Astrocyte of the hippocampus (primary cell): ENCODE measurements around the gene WDR91.
A peak's percentile ranks its signal among the peaks of the same experiment; 100 is the strongest.
"Not testable (repeated sequence)": the region's sequence is repeated elsewhere in the genome, so short reads cannot be mapped to it uniquely, and the experiment has no call there.

Source experiments
- DNase-seq: peaks from one replicate; pipeline ENCODE4 v3.0.0; 2011; ENCODE audit warnings: low read depth, low spot score

WDR91 gene

DNA sequence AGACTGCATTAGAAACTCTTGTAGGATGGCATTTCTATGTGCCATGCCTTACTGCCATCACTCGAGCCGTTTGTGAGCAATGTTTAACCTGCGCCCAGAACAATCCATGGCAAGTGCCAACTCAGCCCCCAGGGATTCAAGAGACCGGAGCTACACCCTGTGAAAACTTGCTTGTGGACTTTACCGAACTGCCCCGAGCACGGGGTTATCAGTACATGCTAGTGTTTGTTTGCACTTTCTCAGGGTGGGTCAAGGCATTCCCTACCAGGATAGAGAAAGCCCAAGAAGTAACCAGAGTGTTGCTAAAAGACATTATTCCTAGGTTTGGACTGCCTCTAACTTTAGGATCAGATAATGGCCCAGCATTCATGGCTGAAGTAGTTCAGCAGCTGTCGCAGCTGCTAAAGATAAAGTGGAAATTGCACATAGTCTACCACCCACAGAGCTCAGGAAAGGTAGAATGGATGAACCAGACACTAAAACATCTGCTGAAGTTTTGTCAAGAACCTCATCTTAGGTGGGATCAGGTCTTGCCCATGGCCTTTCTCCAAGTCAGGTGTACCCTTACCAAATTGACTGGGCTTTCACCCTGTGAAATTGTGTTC is 31.9 kb downstream of the WDR91 start:
- DNase-seq: no peak

DNA sequence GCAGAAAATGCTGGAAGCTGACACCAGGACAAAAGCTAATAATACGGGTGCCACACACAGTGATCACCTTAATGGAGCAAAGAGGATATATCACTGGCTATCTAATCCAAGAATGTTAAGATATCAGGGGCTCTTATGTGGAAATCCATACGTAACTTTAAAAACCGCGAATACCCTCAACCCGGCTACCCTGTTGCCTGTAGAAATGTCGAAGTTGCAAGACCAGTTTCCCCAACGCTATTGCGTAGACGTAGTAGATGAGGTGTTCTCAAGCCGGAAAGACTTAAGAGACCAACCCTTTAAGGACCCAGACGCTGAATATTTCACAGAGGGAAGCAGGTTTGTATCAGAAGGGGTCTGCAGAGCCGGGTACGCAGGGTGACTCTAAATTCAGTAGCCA is 33.0 kb downstream of the WDR91 start:
- no peak for DNase-seq

DNA sequence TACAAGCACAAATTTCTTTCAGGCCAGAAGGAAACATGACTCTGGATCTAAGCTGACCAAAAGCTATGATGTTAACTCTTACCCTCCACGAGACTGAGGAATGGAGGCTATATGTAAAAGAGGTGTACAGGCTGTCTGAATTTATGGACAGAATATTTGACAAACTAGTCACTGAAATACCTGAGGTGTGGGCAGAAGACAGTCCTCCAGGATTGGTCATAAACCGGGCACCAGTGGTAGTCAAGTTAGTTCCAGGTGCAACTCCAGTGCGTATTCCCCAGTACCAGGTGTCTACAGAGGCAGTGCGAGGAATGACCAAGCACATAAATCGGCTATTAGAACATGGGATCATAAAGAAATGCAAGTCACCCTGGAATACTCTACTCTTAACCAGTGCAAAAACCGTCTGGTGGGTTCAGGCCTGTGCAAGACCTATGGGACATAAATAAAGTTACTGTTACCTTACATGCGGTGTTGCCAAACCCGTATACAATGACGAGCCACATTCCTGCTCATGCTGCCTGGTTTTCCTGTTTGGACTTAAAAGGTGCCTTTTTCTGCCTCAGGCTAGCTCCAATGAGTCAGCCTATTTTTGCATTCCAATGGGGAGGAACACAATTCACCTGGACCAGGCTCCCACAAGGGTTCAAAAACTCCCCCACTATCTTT is 34.2 kb downstream of the WDR91 start:
- peak; percentile 46 for DNase-seq

DNA sequence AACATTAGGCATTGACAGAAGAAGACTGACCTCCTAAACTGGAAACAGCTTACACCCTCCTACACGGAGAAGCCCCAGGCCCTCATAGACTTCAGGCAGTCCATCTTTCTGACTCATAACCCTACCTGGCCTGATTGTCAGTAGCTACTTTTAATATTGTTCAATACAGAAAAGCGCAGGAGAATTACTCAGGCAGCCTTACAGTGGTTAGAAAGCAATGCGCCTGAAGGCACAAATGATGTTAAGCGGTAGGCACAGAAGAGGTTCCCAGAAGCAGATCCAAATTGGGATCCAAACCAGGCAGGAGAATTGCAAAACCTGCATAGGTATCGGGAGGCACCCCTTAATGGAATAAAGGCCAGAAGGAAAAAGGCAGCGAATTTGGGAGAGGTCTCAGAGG is 35.4 kb downstream of the WDR91 start:
- DNase-seq: no peak

DNA sequence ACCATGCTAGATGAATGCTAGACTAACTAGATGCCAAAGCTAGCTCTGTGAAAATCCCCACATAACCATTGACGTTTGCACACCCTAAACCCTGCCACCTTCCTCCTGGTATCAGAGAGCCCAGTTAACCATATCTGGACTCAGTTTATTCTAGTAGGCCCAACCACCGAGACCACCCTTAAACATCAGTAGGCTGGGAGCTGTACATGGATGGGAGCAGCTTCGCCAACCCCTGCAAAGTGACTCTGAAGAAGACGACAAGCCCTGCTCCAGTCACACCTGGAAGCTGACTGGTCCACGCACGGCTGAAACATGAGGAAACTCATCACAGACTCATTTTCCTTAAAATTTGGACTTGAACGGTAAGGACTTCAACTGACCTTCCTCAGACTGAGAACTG is 36.4 kb downstream of the WDR91 start:
- no peak for DNase-seq

DNA sequence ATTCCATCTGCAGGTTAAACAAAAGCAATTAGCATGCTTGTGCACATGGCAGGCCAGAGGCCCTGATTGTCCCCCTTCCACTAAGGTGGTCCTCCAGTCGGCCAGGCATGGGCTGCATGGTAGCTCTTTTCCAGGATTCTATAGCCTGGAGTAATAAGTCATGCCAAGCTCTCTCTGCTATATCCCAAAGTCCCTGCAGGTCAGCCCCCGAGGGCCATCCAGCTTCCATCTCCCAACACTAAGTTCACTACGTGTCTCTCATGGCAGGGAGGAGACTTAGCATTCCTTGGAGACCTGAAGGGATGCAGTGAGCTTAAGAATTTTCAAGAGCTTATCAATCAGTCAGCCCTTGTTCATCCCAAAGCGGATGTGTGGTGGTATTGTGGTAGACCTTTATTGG is 37.4 kb downstream of the WDR91 start:
- not testable (repeated sequence) for DNase-seq

DNA sequence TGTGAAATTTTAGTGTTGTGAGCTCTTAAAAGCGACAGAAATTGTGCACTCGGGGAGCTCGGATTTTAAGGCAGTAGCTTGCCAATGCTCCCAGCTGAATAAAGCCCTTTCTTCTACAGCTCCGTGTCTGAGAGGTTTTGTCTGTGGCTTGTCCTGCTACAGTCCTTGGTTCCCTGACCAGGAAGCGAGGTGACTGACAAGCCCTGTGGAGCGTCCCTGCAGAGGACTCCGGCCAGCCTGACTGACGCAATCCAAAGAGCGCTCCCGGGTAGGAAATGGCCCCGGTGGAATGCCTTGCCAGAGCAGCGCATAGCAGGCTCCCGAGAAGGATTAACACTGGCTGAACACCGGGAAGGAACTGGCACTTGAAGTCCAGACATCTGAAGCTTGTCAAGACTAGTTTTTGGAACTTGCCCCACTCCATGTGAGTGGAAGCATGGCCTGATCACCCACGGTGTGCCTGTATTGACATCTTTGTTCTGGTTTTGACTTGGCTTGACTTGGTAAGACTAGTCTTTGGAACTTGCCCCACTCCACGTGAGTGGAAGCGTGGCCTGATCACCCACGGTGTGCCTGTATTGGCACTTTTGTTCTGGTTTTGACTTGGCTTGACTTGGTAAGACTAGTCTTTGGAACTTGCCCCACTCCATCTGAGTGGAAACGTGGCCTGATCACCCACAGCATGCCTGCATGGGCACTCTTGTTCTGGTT is 39.6 kb downstream of the WDR91 start:
- peak; percentile 24 for DNase-seq

DNA sequence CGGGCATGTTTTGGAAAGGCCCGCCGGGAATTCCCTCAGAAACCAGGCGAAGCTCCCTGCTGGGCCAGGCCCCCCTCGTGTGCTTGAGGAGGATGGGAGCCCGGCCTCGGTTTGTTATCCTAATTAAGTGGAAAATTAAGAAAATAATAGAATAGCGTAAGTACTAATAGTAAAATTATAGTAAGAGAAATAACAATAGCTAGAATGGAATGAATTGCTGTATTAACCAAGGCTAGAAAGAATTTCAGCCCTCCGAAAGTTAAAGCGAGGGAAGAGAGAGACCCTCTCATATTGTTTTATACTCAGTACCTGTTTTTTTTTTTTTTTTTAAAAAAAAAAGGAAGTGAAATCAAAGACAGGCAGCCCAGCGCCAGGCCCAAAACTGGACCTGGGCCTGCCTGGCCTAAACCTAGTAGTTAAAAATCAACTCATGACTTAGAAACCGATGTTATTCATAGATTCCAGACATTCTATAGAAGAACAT is 40.3 kb downstream of the WDR91 start:
- not testable (repeated sequence) for DNase-seq

DNA sequence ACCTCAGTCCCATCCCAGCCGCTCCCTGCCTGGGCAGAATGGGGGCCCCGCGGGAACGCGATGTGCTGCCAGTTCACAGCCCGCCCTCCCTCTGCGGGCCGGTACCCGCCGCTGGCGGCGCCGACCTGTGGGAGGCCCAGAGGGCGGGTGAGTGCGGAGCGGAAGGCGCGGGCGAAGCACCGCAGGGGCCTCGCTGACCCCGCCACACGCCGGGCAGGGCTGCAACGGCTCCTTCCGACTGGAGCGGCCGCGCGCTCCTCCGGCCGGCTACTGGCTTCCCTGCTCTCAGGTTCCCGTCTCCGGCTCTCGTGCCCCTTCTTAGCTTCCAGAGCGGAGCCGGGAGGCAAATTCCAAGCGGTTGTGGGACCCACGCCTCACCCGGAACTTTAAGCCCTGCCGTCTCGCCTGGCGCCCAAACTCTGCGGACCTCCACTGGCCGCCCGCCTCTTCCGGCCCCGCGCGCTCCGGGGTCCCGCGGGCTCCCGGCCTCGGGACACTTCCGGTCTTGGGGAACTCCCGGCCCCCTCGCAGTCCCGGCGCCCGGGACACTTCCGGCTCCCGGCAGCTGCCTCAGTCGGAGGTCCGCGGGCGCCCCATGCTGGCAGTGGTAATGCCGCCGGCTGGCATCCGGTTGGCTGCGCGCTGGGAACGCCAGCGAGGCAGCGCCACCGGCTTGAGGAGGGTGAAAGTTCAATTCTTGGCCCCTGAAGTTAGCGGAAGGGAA is 40.9 kb downstream of the WDR91 start, which contains the start of gene CYREN:
Gene CYREN (minus strand): TSS at position 434 of the 724 bp plus-strand sequence. CDS start 1,785 bp downstream, outside the sequence.
- DNase-seq: peak; percentile 97

DNA sequence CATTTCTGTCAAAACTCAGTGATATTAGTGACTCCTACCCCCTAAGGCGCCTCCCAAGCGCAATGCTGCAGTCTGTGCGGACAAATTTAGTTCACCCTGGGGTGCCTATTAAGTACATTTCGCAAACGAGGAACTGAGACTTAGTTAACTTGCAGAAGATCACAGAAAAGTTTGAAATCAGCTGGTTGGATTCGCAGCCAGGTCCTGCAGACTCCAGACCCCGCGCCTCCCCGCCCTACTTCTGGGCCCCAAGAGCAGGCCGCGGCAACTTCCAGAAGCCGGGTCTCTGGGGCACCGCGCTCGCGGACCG is 41.4 kb downstream of the WDR91 start:
- DNase-seq: no peak

DNA sequence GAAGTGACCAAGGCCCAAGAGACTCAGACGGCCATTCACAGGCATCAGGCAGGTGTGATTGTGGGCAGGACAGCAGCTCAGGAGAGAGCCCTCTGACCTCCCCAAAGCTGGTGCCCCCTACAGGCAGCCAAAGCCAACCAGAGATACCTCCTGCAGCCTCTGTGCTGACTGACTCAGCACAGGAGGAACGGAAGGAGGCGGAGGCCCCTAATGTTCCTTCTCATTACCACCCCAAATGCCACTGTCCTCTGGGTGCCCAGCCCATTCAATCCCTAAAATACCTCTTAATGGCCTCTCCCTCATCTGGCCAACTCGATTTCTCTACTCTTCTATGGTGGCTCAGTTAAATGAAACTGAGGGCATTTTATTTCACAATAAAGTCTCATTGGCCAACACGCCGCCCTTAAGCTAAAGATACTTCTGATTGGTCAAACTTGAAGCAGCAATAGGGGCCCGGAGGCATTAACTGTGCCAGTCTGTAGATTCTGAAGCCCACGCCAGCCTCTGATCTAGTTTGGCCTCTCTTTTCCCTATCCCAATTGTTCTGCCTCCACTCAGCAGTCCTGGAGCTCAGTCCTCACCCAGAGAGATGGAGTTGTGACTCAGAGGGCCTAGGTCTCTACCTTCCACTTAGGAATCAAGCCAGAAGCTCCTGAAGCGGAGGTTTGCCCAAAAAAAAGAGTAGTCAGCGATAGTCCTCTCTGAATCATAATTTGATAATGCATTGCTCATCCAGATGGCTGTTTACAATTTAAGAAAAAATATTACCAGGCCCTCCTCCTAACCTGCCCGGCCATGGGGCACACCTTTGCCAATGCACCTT is 42.0 kb downstream of the WDR91 start:
- peak; percentile 23 for DNase-seq

DNA sequence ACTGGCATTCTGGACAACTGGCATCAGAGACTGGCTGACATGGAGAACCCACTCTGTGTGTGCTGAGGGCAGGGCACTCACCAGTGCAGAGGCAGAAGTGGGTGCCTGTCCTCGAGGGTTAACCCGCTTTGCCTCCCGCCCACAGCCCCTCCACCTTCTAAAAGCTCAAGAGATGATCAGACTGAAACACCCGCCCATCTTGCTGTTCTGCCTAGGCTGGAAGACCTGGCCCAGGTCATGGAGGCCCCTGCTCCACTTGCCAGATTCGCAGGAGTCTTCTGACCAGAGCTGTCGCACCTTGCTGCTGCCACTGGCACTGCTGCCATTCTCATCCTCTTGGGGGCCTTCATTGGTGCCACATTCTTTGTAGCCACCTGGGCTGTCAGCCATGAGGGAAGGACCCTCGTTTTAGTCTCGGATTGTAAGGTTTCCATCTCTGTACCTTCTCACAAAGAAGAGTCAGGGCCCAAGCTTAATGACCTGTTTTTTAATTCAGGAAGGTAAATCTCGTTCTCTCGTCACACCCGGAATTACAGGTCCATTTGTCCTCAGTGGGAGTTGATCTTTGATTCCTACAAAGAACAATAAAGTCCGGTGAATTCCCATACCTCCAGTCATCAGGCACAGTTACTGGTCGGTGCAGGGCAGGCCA is 42.7 kb downstream of the WDR91 start:
- DNase-seq: no peak

DNA sequence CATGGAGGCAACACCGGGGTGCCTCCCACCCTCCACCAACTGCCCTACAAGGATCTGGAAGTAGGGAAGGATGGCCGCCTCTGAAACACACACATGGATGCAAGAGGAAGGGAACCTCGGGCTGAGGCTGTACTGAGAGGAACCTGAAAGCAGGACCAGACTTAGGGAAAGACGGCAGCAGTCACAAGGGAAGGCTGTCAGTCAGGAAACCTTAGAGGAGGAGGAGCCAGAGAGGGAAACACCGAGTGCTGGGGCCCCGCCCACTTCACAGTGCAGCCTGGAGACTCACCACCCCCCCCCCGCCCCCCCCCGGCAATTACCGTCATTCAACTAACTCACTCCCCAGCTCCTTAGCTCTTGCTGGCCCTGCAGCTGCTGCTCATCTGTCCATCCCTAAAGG is 43.3 kb downstream of the WDR91 start:
- no peak for DNase-seq

DNA sequence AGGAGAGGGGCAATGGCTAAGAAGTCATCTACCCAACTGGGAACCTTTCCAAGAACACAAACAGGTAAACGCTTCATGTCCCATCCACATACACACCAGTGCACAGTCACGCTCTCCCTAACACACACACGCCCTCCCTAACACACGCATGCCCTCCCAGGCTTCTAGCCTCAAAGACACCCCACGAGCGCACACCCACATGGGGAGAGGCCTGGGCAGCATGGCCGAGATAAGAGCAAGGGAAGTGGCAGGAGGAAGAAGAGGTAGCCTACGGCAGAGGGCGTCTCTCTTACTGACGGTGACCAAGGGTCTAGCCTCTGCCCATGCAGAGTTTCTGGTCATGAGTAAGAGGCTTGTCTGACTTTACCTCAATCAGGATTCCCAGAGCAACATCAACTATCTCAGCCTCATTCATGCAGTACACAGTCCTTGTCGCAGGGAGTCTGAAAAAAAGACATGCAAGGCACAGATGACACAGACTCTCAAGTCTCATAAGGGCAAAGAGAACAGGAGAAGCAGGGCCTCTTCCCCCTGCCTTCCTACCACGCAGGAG is 43.9 kb downstream of the WDR91 start:
- DNase-seq: no peak

DNA sequence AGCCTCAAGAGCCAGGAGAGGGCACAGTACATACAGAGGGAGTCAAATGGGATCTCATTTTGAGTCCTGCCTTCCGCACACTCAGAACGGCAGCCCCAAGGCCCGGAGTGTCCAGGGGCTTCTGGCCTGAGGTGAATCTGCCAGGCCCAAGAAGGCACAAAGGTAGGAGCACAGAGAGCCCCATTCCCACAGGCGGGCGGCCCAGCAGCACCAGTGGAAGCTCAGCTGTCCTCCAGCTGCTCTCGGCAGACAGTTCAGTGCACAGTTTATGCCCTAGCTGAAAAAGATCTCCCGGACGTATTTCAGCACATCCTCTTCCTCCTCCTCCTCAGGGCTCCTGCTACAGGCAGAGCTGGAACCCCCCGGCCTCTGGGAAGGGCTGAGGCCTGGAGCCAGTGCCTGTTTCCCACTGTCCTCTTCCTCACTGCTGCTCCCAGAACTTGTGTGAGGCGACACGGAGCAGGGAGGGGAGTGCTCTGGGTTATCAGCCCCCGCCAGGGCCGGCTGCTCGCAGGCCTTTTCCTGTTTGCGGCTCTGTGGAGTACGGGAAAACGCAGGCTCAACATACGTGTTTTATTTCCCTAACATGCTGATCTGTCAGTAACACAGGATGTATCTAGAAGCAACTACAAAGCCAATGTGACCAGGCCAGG is 44.9 kb downstream of the WDR91 start:
- DNase-seq: no peak

DNA sequence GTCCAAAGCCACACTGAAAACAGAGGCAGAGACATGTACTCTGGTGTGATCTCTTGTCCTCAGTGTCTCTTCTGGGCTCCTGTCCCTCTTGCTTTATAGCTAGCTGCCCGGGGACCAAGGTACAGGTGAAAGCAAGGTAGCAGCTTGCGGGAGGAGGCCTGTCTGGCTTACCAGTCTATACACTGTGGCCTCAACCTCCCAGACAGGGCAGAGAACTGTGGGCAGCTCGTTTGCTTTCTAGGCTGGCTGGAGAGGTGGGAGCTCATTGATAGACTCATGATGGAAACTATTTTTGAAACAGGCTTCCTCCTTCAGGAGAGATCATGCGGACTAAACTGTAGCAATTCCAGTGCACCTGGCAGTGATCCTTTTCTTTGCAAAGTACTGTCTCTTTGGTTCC is 45.5 kb downstream of the WDR91 start:
- no peak for DNase-seq

DNA sequence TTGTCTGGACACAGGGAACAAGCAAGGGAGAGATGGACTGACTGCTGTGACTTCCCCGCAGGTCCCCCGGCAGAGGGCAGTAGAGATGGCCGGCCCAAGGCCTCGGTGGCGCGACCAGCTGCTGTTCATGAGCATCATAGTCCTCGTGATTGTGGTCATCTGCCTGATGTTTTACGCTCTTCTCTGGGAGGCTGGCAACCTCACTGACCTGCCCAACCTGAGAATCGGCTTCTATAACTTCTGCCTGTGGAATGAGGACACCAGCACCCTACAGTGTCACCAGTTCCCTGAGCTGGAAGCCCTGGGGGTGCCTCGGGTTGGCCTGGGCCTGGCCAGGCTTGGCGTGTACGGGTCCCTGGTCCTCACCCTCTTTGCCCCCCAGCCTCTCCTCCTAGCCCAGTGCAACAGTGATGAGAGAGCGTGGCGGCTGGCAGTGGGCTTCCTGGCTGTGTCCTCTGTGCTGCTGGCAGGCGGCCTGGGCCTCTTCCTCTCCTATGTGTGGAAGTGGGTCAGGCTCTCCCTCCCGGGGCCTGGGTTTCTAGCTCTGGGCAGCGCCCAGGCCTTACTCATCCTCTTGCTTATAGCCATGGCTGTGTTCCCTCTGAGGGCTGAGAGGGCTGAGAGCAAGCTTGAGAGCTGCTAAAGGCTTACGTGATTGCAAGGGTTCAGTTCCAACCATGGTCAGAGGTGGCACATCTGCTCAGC is 46.8 kb downstream of the WDR91 start:
- no peak for DNase-seq

DNA sequence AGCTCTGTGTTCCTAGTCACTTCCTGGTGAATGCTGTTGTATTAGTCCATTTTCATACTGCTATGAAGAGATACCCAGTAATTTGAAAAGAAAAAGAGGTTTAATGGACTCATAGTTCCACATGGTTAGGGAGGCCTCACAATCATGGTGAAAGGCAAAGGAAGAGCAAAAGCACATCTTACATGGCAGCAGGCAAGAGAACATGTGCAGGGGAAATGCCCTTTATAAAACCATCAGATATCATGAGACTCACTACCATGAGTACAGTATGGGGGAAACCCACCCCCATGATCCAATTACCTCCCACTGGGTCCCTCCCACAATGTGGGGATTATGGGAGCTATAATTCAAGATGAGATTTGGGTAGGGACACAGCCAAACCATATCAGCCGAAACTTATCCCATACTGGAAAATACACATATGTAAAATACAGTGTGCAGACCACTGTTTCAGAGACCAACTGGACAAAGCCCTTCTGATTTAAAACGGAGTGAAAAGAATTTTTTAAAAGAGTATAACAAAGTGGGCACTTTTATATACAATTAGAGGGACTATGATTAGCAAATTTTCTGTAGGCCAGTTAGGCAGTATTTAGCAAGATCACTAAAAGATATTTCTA is 48.8 kb downstream of the WDR91 start:
- no peak for DNase-seq

DNA sequence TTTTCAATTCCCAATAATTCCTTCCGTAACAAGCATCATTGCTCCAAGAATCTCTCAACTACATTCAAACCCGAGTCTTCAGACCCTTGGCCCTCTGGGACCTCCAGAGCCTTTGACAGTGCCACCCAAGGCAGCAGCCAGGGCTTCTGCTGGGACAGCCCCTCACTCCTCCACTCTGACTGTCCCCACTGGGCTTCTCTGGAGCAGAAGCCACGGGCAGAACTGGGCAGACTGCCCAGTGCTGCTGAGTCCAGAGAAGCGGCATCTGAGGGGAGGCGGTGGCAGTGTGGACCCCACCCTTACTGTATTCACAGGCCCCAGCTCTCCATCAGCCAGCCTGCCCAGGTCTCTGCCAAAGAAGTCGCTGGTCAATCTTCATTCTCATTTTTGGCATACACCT is 49.7 kb downstream of the WDR91 start:
- no peak for DNase-seq
